Right ventricle myocardium inferior (tissue), 1 donor: Measurements from ENCODE around the gene NCK2. TPM values are rescaled to one million over a fixed set of nuclear protein-coding genes. Genes with fewer than 3 reads are reported as not detected.

Experiments used
- ATAC-seq: fragments of 200-7000 bp; cut with Tn5 transposase; one replicate; pipeline ENCODE4 v1.9.1; 2020; ENCODE audit warnings: mild to moderate bottlenecking, moderate library complexity
- DNase-seq: peaks from one replicate; pipeline ENCODE4 v3.0.0; 2021; ENCODE audit errors: missing footprints
- intact Hi-C: fragments of 100-400 bp; cut with DNase I; formaldehyde crosslinking; loops from one replicate; pipeline ENCODE4 v1.11.0; 2022
- total RNA-seq: library from RNA; stranded (reverse); fragmentation: NEBNext Ultra II Directional; extraction: Animal tissue kit (Norgen Biotek cat#: 25700); gene quantifications from one replicate; pipeline ENCODE4 v1.2.1, GENCODE V29; 2021
- donor health status: DM: no; HTN: yes; CAD: no; lungs with severe emphysema.

NCK2 gene
- total RNA-seq, 1 donor from 2014 or later: 32.9 TPM

DNA sequence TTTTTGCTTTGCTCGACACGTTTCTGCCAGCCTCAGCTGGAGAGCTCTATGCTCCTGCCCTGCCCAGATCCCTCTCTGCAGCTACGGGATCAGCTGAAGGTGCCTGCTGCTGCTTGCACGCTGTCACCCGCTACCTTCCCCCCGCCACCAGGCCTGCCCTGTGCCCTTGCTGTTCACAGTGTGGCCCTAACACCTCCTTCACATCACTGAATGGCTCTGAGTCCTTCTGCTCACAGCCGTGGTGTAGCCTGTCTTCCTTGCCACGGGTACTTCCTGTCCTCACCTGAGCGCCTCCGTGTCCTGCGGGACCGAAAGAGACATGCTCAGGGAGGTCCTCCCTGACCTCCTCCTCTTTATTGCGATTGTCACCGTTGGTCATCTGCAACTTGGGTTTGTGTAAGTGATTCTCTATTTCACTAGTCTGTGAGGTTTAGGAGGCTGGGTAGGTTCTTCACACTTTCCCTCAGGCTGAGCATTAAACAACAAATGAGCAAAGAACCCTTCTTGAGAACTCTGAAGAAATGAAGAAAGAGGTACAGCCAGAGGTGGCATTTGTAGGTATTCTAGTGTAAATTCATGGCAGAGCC, 127.5 kb downstream of the NCK2 start:
- ATAC-seq: peak; percentile 44
- intact Hi-C loops: no loop called here
- no peak for DNase-seq

GRCh38 chr2:105872830-105873229, 128.1 kb downstream of the NCK2 start:
- ATAC-seq: no peak
- no peak for DNase-seq
- intact Hi-C loops: no loop called here

GRCh38 chr2:105873281-105873680, 128.6 kb downstream of the NCK2 start:
- no peak for DNase-seq
- no peak for ATAC-seq
- intact Hi-C loops: no loop called here

- intact Hi-C loops: no loop called here
- ATAC-seq: no peak
- no peak for DNase-seq
Measured at GRCh38 chr2:105873721-105874120, 129.0 kb downstream of the NCK2 start.

DNA sequence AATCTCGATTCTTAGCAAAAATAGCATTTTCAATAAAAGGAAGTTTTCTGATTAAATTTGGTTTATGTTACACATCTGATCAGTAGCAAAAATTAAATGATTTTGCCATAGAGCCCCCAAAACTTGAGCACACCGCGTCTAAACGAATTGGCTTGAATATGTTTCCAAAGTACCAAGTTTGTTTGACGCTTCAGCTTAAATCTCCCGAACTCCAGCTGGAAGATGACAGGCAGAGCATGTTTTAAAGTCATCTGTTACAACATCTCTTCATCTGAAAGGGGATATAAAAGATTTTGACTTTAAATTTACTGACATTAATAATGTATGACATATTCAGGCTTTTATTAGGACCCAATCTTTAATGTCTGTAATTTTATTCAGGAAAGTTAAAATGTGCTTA, 129.8 kb downstream of the NCK2 start:
- no peak for DNase-seq
- ATAC-seq: no peak
- intact Hi-C loops: no loop called here

GRCh38 chr2:105875241-105875640, 130.5 kb downstream of the NCK2 start:
- intact Hi-C loops: no loop called here
- ATAC-seq: peak; percentile 12
- no peak for DNase-seq

DNA sequence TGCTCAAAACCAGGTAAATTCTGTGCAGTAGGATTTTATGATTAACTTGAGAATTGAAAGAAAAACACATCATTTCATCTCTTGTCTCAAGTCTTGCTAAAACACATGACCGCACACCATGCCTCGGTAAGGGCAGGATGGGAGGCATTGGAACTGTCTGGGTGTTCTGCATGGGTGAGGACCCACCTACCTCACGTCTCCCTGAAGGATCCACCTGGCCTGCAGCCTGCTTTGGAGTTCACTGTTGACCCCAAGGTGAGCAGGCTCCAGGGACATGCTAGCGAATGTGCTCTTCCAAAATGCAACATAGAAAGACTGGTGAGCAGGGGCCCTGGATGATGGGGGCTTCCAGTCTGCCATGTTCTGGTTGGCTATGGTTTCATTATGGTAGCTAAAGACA, 131.5 kb downstream of the NCK2 start:
- DNase-seq: no peak
- ATAC-seq: no peak
- intact Hi-C loops: no loop called here

DNA sequence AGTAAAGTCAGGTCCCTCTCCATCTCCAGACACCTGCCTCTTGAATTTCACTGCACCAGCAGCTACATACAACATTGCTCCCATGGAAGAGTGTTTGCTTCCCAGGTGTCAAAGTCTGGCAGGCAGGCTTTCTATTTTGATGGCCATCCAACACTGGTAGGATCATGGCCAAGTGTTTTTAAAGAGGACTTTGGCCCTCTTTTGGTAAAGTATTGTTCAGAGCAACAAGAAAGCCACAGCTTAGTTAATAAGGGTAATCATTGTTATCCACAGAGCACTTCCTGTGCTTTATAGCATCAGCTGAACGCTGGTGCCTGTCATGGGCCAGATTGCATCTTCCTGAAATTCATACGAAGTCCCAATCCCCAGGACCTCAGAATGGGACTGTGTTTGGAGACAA, 133.2 kb downstream of the NCK2 start:
- DNase-seq (no peak), ATAC-seq (no peak)
- intact Hi-C loops: no loop called here

GRCh38 chr2:105879106-105879802, 134.5 kb downstream of the NCK2 start:
- intact Hi-C loops: no loop called here
- ATAC-seq (no peak), DNase-seq (no peak)

DNA sequence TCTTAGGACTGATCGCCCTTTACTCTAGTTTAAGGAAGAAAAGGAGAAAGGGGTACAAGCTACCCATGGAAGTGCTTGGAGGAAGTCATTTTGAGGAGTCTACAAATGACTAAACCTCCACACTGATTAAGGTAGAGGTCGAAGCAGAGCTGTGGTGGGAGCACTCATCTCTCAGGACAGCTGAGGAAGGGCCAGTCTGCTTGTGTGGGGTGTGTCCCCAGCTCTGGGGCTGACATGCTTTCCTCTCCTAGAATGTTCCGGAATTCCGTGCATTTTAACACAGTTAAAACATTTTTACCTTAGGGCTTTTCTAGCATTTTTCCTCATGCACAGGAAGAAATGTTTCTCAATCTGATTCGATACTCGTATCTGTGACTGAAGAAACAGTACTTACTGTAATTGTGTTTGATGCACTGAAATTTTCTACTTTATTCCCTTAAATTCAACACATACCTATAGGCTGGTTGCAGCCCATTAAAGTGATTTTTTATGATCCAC, 135.1 kb downstream of the NCK2 start:
- intact Hi-C loops: loop anchor here (10.0 kb wide), 1 partner anchor 135 kb away; the partner anchor contains the start of gene NCK2
- ATAC-seq: no peak
- DNase-seq: no peak

DNA sequence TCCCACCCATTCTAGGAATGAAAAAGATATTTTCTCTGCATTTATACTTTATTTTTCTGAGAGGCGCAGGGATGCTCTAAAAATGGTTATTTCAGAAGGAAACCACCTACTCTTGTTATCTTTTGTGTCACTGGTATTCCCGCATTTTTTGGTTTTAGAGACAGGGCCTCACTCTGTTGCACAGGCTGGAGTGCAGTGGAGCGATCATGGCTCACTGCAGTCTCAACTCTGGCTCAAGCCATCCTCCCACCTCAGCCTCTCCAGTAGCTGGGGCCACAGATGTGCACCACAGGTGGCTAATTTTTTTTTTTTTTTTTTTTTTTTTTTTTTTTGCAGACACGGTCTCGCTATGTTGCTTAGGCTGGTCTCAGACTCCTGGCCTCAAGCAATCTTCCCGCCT, 135.9 kb downstream of the NCK2 start:
- DNase-seq (no peak), ATAC-seq (no peak)
- intact Hi-C loops: loop anchor here (10.0 kb wide), 1 partner anchor 136 kb away; the partner anchor contains the start of gene NCK2

DNA sequence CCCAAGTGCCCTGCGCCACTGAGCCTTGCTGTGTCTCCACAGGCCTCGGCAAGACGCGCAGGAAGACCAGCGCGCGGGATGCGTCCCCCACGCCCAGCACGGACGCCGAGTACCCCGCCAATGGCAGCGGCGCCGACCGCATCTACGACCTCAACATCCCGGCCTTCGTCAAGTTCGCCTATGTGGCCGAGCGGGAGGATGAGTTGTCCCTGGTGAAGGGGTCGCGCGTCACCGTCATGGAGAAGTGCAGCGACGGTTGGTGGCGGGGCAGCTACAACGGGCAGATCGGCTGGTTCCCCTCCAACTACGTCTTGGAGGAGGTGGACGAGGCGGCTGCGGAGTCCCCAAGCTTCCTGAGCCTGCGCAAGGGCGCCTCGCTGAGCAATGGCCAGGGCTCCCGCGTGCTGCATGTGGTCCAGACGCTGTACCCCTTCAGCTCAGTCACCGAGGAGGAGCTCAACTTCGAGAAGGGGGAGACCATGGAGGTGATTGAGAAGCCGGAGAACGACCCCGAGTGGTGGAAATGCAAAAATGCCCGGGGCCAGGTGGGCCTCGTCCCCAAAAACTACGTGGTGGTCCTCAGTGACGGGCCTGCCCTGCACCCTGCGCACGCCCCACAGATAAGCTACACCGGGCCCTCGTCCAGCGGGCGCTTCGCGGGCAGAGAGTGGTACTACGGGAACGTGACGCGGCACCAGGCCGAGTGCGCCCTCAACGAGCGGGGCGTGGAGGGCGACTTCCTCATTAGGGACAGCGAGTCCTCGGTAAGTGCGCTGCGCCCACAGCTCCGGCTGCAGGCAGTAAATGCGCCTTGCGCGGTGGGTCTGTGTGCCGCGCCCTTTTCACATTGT, 136.8 kb downstream of the NCK2 start:
- intact Hi-C loops: loop anchor here (10.0 kb wide), 1 partner anchor 137 kb away; the partner anchor contains the start of gene NCK2
- DNase-seq: no peak
- no peak for ATAC-seq

- intact Hi-C loops: loop anchor here (10.0 kb wide), 1 partner anchor 138 kb away; the partner anchor contains the start of gene NCK2
- ATAC-seq (no peak), DNase-seq (no peak)
Measured at GRCh38 chr2:105882341-105882740, 137.6 kb downstream of the NCK2 start.

DNA sequence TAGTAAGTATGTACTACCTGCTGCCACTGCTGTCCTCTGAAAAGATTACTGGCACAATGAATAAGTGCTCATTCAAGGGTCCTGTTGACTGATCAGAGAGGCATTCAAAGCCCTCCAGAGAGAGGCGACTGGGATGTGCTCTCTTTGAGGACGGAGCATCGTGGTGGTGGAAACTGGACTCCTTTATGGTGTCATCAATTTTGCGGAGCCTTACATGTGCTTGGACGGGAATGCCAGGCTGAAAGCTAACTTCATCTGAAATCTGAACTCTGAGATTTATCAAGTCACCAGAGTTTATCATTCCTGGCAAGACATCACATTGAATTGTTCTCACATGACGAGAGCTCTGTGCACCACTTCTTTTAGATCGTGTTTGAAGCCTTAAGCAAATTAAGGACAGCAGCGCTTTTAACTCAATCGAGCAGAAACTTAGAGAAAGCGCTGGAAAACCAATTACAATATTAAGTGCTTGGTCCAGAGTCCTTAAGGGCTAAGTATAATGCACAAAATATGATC, 138.3 kb downstream of the NCK2 start:
- no peak for ATAC-seq
- intact Hi-C loops: loop anchor here (10.0 kb wide), 1 partner anchor 138 kb away; the partner anchor contains the start of gene NCK2
- DNase-seq: no peak

DNA sequence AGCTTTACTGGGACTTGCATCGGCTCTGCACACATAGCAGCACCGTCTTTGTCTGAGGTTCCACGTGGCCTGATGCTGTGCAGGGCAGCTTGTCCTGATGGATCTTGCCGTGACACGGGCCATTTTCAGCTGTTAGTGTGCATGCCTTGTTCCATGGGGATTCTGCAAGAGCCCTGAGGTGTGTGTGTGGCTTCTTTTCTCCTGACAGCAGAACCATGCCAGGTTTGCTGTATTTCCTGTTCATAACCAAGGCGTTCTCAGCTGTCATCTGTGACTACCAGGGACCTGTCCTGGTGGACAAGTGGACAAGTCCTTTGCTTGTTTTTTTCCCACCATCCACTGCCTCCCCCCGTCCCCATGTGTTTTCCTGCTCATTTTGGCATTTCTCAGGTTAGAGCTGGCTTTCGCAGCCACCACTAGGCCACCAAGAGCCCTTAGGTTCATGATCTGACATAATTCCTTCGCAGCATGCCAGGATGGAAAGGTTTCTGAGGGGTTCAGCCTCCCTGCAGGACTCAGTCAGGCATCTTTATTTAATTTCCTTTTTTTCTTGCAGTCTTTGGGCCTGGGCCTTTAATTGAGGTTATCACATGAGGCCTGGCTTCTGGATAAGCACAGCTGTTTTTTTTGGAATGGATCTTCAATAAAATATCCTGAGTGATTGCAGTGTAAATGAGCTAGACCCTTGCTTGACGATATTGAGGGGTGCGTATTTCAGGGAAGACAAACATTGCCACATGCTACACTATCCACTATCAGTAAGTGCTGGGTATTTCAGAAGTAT, 139.4 kb downstream of the NCK2 start:
- no peak for DNase-seq
- ATAC-seq: peak; percentile 12
- intact Hi-C loops: loop anchor here (10.0 kb wide), 1 partner anchor 139 kb away; the partner anchor contains the start of gene NCK2

GRCh38 chr2:105885456-105885855, 140.7 kb downstream of the NCK2 start:
- ATAC-seq (no peak), DNase-seq (no peak)
- intact Hi-C loops: loop anchor here (5.0 to 10.0 kb wide), 2 partner anchors 63 to 141 kb away; partner anchors contain the start of gene NCK2

DNA sequence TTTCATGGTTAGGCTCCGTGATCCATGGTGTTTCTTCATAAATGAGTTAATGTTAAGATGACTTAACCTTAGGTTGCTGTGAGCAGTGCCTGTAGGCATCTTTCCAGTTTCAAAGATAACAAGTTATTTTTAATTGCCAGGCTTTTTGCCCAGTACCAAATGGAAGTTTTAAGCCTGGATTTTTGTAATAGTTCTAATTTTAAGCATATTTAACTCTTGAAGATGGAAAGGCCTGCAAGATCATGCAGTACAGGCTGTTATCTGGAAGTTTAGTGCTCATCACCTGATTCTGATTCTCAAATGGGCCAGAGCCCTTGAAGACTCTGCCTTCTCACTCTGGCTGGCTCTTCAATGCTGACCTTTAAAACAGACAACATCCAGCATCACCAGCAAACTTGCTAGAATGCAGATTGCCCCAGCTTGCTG, 141.3 kb downstream of the NCK2 start:
- ATAC-seq (peak; percentile 72), DNase-seq (no peak)
- intact Hi-C loops: loop anchor here (5.0 to 10.0 kb wide), 2 partner anchors 64 to 141 kb away; partner anchors contain the start of gene NCK2

DNA sequence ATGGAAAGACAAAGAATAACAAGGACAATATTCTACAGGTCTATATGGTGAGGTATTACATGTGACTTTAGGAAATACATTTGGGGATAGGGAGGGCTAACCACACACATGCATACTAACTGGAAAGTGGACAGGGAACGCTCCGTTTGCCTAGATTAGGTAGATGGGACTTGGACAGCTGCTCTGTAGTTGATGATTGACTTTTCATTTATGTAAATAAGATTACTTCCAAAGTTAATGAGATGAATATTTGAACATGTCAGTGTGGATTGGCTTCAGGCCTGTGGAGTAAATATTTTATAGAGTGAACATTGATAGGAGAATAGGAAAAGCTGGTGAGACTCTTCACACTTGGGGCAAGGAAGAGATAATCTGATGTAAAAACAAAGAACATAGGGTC, 142.0 kb downstream of the NCK2 start:
- intact Hi-C loops: loop anchor here (5.0 to 10.0 kb wide), 2 partner anchors 64 to 142 kb away; partner anchors contain the start of gene NCK2
- ATAC-seq (no peak), DNase-seq (no peak)
